Transverse colon (tissue), 4 donors: ENCODE measurements around the gene GPT2. TPM values are rescaled to one million over a fixed set of nuclear protein-coding genes. Genes with fewer than 3 reads are reported as not detected.
A peak's percentile ranks its signal among the peaks of the same experiment; 100 is the strongest.
"Not testable (repeated sequence)": the region's sequence is repeated elsewhere in the genome, so short reads cannot be mapped to it uniquely, and the experiment has no call there.

Experiments
- DNase-seq: peaks from one replicate; pipeline ENCODE4 v3.0.0-alpha.2; 2019
- H3K27ac ChIP-seq, 4 donors: fragments of 200-600 bp; sonication (generic); 2 replicates each; pipeline ENCODE4 v1.5.1; 2016 to 2018; ENCODE audit warnings: inconsistent platforms in 4 of 4
- H3K27me3 ChIP-seq: fragments of 200-600 bp; sonication (generic); 2 replicates; pipeline ENCODE4 v1.5.1; 2017; ENCODE audit warnings: inconsistent platforms
- H3K36me3 ChIP-seq, 4 donors: fragments of 200-600 bp; sonication (generic); 2 replicates each; pipeline ENCODE4 v1.5.1; 2017 to 2019; ENCODE audit warnings: inconsistent platforms in 4 of 4
- H3K4me1 ChIP-seq, 4 donors: fragments of 200-600 bp; sonication (generic); 2 replicates each; pipeline ENCODE4 v1.5.1; 2017 to 2020; ENCODE audit warnings: inconsistent platforms in 4 of 4
- H3K4me3 ChIP-seq, 4 donors: fragments of 200-600 bp; sonication (generic); 1 replicate in 1 of 4; 2 replicates in 3 of 4; pipeline versions ENCODE4 v1.5.1 to v1.6.1; 2017 to 2019; ENCODE audit warnings: inconsistent platforms in 4 of 4
- H3K9me3 ChIP-seq, 2 donors: fragments of 200-600 bp; sonication (generic); 2 replicates each; pipeline ENCODE4 v1.5.1; 2017 to 2019; ENCODE audit warnings: inconsistent platforms in 2 of 2
- EP300 ChIP-seq: sonication (generic); formaldehyde crosslinking; IDR thresholded peaks from one replicate; pipeline ENCODE4 v1.6.1; 2017; ENCODE audit warnings: antibody characterized with exemption, low read depth
- POLR2A ChIP-seq: fragments of 450-650 bp; IDR thresholded peaks from one replicate; pipeline ENCODE4 v1.6.1; 2016; ENCODE audit warnings: antibody characterized with exemption, mild to moderate bottlenecking, moderate library complexity
- POLR2AphosphoS5 ChIP-seq, 3 donors: sonication (generic); formaldehyde crosslinking; IDR thresholded peaks; one replicate each; pipeline ENCODE4 v1.6.1; 2016; ENCODE audit warnings: antibody characterized with exemption in 3 of 3
- WGBS, 2 donors: methylation state at CpG; one replicate each; pipeline ENCODE4 v1.1.5; 2018; ENCODE audit warnings: low coverage in 1 of 2; 5-methylcytosine and 5-hydroxymethylcytosine counted together
- in situ Hi-C, 4 donors: fragments of 200-750 bp; cut with MboI; loops; one replicate each; pipeline versions ENCODE4 v1.15.0 to v1.15.1; 2017; ENCODE audit warnings: low sequenced_read_pairs in 3 of 4, low pct_ligation_motif_present in 1 of 4, low pct_unique_long_range_greater_than_20kb in 1 of 4
- intact Hi-C: fragments of 100-400 bp; cut with DNase I; formaldehyde crosslinking; loops from one replicate; pipeline ENCODE4 v1.15.1; 2023; ENCODE audit warnings: low total_unique reads
- total RNA-seq, 4 donors: library from RNA; depleted of rRNA; stranded (reverse); fragments of >200 nt; gene quantifications; one replicate each; pipeline ENCODE4 v1.1.0, GENCODE V29; 2016
- TF ChIP-seq, protein P1 (sequence below), 5 experiments: fragments of 200-600 bp in 3 of 5; fragments of 450-650 bp in 2 of 5; sonication (generic) in 3 of 5; IDR thresholded peaks; 1 replicate in 2 of 5; 2 replicates in 3 of 5; pipeline ENCODE4 v1.5.1; 2016 to 2017; ENCODE audit warnings: antibody characterized with exemption in 5 of 5, inconsistent platforms in 3 of 5, mild to moderate bottlenecking in 2 of 5, moderate library complexity in 1 of 5

Gene GPT2
- total RNA-seq, 4 donors from 2014 or later = 10.9 to 29.5 (median 16.9) TPM

- Histone ChIP-seq H3K27ac (no peak overlapping the region), H3K9me3 (no peaks in the 10 kb centered on the region), H3K4me3 (no peak overlapping the region), H3K27me3 (no peaks in the 10 kb centered on the region), H3K4me1 (no peaks in the 10 kb centered on the region), H3K36me3 (no peaks in the 10 kb centered on the region)
- intact Hi-C loops = no loop called here
- in situ Hi-C loops = loop anchor here in 2 of 4 donors (25.0 kb wide), 2 partner anchors 275 to 1225 kb away; partner anchors contain the start of gene ABCC12 (in 1 of the 2)
- TF ChIP-seq EP300 = no peak
- TF ChIP-seq, protein P1, sequence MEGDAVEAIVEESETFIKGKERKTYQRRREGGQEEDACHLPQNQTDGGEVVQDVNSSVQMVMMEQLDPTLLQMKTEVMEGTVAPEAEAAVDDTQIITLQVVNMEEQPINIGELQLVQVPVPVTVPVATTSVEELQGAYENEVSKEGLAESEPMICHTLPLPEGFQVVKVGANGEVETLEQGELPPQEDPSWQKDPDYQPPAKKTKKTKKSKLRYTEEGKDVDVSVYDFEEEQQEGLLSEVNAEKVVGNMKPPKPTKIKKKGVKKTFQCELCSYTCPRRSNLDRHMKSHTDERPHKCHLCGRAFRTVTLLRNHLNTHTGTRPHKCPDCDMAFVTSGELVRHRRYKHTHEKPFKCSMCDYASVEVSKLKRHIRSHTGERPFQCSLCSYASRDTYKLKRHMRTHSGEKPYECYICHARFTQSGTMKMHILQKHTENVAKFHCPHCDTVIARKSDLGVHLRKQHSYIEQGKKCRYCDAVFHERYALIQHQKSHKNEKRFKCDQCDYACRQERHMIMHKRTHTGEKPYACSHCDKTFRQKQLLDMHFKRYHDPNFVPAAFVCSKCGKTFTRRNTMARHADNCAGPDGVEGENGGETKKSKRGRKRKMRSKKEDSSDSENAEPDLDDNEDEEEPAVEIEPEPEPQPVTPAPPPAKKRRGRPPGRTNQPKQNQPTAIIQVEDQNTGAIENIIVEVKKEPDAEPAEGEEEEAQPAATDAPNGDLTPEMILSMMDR (IDR thresholded peaks at IDR 0.05) = no peak
- no peak for TF ChIP-seq POLR2A
- TF ChIP-seq POLR2AphosphoS5 (IDR thresholded peaks at IDR 0.05) = no peak
- no peak for DNase-seq
Measured at GRCh38 chr16:46937536-46937935, 53.4 kb downstream of the GPT2 start.

DNA sequence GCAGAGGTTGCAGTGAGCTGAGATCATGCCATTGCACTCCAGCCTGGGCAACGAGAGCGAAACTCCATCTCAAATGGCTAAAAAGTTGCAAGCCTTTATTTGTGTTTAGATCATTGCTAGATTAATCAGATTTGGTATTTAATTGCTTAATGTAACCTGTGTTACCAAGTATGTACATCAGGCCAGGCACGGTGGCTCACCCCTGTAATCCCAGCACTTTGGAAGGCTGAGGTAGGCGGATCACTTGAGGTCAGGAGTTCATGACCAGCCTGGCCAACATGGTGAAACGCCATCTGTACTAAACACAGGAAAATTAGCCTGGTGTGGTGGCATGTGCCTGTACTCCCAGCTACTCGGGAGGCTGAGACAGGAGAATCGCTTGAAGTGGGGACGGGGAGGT lies 60.6 kb downstream of the GPT2 start:
- H3K9me3 ChIP-seq, H3K36me3 ChIP-seq, H3K27me3 ChIP-seq, H3K4me1 ChIP-seq, DNase-seq, H3K27ac ChIP-seq, intact Hi-C loops, H3K4me3 ChIP-seq: not testable (repeated sequence)
- in situ Hi-C loops = loop anchor here in 2 of 4 donors (10.0 to 25.0 kb wide), 3 partner anchors 282 to 1220 kb away; partner anchors contain the start of gene ABCC12 (in 1 of the 2)
- WGBS, 2 donors = 86 to 93% methylated on average over 3 to 8 of the region's 8 CpGs

DNA sequence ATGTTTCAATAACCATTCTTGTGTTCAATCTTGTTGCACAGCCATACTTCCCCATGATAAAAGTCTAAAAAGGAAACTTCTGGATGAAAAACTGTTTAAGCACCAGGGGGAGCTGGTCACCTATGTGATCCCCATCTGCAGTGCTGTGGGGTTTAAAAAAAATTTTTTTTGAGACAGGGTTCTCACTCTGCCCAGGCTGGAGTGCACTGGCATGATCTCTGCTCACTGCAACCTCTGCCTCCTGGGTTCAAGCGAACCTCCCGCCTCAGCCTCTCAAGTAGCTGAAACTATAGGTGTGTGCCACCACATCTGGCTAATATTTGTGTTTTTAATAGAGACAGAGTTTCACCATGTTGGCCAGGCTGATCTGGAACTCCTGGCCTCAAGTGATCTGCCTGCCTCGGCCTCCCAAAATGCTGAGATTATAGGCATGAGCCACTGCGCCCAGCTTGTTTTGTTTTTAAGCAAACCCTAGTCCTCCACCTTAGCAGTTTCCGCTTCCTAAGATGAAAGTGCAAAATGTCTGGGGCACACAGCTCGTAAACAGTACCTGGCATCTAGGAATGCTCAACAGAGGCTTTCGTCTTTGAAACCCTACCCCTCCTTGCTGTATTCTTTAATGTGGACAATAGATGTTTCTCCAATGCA lies 63.9 kb downstream of the GPT2 start:
- intact Hi-C loops (no loop called here), in situ Hi-C loops (loop anchor here in 2 of 4 donors (10.0 to 25.0 kb wide), 3 partner anchors 286 to 1217 kb away; partner anchors contain the start of gene ABCC12 (in 1 of the 2))
- Histone ChIP-seq H3K9me3 (no peaks in the 10 kb centered on the region), H3K36me3 (no peaks in the 10 kb centered on the region), H3K4me3 (no peak overlapping the region), H3K27ac (no peak overlapping the region), H3K27me3 (no peaks in the 10 kb centered on the region), H3K4me1 (no peaks in the 10 kb centered on the region)
- WGBS, 2 donors = 94% methylated on average over 7 of the region's 7 CpGs; no CpG with 5 or more reads in 1 of the 2 donors
- TF ChIP-seq POLR2AphosphoS5 (IDR thresholded peaks at IDR 0.05) = no peak
- TF ChIP-seq, protein P1 (IDR thresholded peaks at IDR 0.05) = peak; percentile 23 to 38 (median 33)
- no peak for DNase-seq

GRCh38 chr16:46948548-46949166 lies 64.5 kb downstream of the GPT2 start:
- TF ChIP-seq, protein P1 (IDR thresholded peaks at IDR 0.05) = no peak
- TF ChIP-seq POLR2A (no peak), POLR2AphosphoS5 (IDR thresholded peaks at IDR 0.05) (no peak), EP300 (no peak)
- in situ Hi-C loops = loop anchor here in 2 of 4 donors (10.0 to 25.0 kb wide), 3 partner anchors 286 to 1216 kb away; partner anchors contain the start of gene ABCC12 (in 1 of the 2)
- H3K27me3 ChIP-seq = no peaks in the 10 kb centered on the region

More at GRCh38 chr16:46948548-46949166, 64.5 kb downstream of the GPT2 start:
- 58% methylated on average over 4 of the region's 4 CpGs; no CpG with 5 or more reads in 1 of the 2 donors for WGBS, 2 donors
- intact Hi-C loops = no loop called here
- Histone ChIP-seq H3K36me3 (no peaks in the 10 kb centered on the region), H3K4me3 (no peak overlapping the region), H3K9me3 (no peaks in the 10 kb centered on the region), H3K4me1 (no peaks in the 10 kb centered on the region), H3K27ac (no peak overlapping the region)
- no peak for DNase-seq
